MM.1S (cell line): Measurements from ENCODE around the gene TMTC2.

ENCODE experiments used
- CTCF ChIP-seq: fragments of 300-600 bp; sonication (generic); IDR thresholded peaks from 2 replicates; pipeline ENCODE4 v1.5.1; 2016; ENCODE audit warnings: antibody characterized with exemption, low read length, mixed read lengths
- EZH2 ChIP-seq: fragments of 300-600 bp; sonication (generic); optimal IDR thresholded peaks from 2 replicates; pipeline ENCODE3; 2017; ENCODE audit warnings: low read depth, mild to moderate bottlenecking, antibody characterized with exemption, low read length, mixed read lengths

GRCh38 chr12:82789674-82790073, 103.0 kb downstream of the TMTC2 start:
- TF ChIP-seq CTCF (no peak), EZH2 (no peak)
